Vagina (tissue), 2 donors: ENCODE results near the gene SWAP70. TPM values are rescaled to one million over a fixed set of nuclear protein-coding genes. Genes with fewer than 3 reads are reported as not detected.
"Not testable (repeated sequence)": the region's sequence is repeated elsewhere in the genome, so short reads cannot be mapped to it uniquely, and the experiment has no call there.

Experiments
- DNase-seq, 2 donors: peaks; one replicate each; pipeline ENCODE4 v3.0.0-alpha.2; 2017; ENCODE audit errors: extremely low spot score in 2 of 2
- H3K27ac ChIP-seq: fragments of 200-600 bp; sonication (generic); one replicate; pipeline ENCODE4 v1.5.1; 2019
- H3K27me3 ChIP-seq: fragments of 200-600 bp; sonication (generic); one replicate; pipeline ENCODE4 v1.5.1; 2019
- H3K36me3 ChIP-seq, 2 donors: fragments of 200-600 bp; sonication (generic); one replicate each; pipeline ENCODE4 v1.5.1; 2017 to 2019
- H3K4me1 ChIP-seq: fragments of 200-600 bp; sonication (generic); one replicate; pipeline ENCODE4 v1.5.1; 2019
- H3K4me3 ChIP-seq, 2 donors: fragments of 200-600 bp; sonication (generic); 1 replicate in 1 of 2; 2 replicates in 1 of 2; pipeline ENCODE4 v1.5.1; 2016 to 2019
- H3K9me3 ChIP-seq: fragments of 200-600 bp; sonication (generic); one replicate; pipeline ENCODE4 v1.5.1; 2019
- POLR2A ChIP-seq, 2 donors: fragments of 450-650 bp; IDR thresholded peaks; one replicate each; pipeline ENCODE4 v1.6.1; 2017; ENCODE audit warnings: antibody characterized with exemption in 2 of 2, mild to moderate bottlenecking in 2 of 2, moderate library complexity in 2 of 2
- POLR2AphosphoS5 ChIP-seq, 2 donors: sonication (generic); formaldehyde crosslinking; IDR thresholded peaks; one replicate each; pipeline ENCODE4 v1.9.0; 2017; ENCODE audit warnings: antibody characterized with exemption in 2 of 2, mild to moderate bottlenecking in 2 of 2, low read depth in 1 of 2; ENCODE audit not compliant: insufficient read depth in 1 of 2
- intact Hi-C: fragments of 100-400 bp; cut with DNase I; formaldehyde crosslinking; loops from one replicate; pipeline ENCODE4 v1.15.1; 2023
- total RNA-seq: library from RNA; depleted of rRNA; stranded (reverse); fragments of >200 nt; gene quantifications from one replicate; pipeline ENCODE4 v1.2.3, GENCODE V29; 2016
- TF ChIP-seq, protein P1 (sequence below), 3 experiments: fragments of 450-650 bp in 2 of 3; fragments of 200-600 bp in 1 of 3; sonication (generic) in 1 of 3; IDR thresholded peaks; one replicate each; pipeline ENCODE4 v1.5.1; 2017 to 2019; ENCODE audit warnings: antibody characterized with exemption in 3 of 3, mild to moderate bottlenecking in 2 of 3, moderate library complexity in 2 of 3

Gene SWAP70
- total RNA-seq, 1 donor from 2014 or later, result 32.2 TPM

DNA sequence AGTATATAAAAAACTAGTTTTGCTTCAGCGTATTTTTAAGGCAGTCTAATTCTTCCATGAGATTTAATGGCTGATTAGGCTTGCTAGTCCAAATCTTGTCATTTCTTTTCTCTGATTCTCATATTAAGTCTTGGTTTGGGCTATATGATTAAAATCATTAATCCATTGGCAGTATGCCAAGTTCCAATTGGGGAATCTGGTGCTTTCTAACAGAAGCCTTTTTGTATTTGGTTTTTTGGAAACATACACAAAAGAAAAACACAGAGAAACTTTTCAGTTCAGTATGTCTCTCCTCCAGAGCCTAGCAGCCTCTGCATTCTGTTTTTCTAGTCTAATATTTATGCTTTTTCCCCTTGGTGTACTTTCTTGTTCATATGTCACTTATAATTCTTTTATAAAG lies 37.9 kb downstream of the SWAP70 start:
- Histone ChIP-seq H3K4me1 (peaks cover 20% of the 10 kb centered on the region), H3K36me3 (no peaks in the 10 kb centered on the region), H3K9me3 (no peaks in the 10 kb centered on the region), H3K4me3 (no peak overlapping the region), H3K27me3 (no peaks in the 10 kb centered on the region), H3K27ac (no peak overlapping the region)
- no peak for DNase-seq
- intact Hi-C loops, result no loop called here
- TF ChIP-seq, protein P1, sequence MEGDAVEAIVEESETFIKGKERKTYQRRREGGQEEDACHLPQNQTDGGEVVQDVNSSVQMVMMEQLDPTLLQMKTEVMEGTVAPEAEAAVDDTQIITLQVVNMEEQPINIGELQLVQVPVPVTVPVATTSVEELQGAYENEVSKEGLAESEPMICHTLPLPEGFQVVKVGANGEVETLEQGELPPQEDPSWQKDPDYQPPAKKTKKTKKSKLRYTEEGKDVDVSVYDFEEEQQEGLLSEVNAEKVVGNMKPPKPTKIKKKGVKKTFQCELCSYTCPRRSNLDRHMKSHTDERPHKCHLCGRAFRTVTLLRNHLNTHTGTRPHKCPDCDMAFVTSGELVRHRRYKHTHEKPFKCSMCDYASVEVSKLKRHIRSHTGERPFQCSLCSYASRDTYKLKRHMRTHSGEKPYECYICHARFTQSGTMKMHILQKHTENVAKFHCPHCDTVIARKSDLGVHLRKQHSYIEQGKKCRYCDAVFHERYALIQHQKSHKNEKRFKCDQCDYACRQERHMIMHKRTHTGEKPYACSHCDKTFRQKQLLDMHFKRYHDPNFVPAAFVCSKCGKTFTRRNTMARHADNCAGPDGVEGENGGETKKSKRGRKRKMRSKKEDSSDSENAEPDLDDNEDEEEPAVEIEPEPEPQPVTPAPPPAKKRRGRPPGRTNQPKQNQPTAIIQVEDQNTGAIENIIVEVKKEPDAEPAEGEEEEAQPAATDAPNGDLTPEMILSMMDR (IDR thresholded peaks at IDR 0.05), result no peak
- TF ChIP-seq POLR2A (IDR thresholded peaks at IDR 0.05) (no peak), POLR2AphosphoS5 (IDR thresholded peaks at IDR 0.05; ENCODE audit: insufficient read depth in 1 of 2, low read depth in 1 of 2) (no peak)

DNA sequence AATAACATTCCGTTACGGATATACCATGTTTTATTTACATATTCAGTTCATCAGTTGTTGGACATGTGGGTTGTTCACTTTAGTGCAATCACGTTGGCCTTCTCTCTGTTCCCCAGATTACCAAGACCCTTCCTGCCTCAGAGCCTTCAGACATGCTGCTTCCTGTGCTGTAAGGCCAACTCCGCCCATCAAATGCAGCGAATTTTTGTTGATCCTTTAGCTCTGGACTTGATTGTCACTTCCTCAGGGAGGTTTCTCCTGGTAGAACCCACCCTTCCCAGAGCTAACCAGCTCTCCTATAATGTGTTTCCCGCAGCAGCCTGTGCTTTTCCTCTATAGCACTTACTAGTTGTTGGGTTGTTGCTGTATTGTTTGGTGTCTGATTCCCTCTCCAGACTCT lies 39.4 kb downstream of the SWAP70 start:
- H3K4me1 ChIP-seq, result peaks cover 20% of the 10 kb centered on the region

DNA sequence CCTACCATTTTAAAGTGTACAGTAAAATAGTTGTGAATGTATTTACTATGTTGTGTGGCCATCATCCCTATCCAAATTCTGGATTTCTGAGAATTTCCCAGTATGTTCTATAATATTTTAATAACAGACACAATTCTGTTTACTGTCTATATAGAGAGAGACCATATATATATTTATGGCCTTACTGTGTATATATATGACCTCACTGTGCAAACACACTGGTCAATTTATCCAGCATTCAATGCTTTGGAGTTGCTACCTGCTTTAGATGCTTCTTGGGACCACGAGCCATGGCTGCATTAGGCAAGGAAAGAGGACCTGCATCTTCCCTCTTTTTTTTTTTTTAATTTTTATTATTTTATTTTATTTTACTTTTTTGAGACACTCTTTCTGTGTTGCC lies 40.2 kb downstream of the SWAP70 start:
- Histone ChIP-seq H3K36me3 (no peaks in the 10 kb centered on the region), H3K9me3 (no peaks in the 10 kb centered on the region), H3K4me3 (no peak overlapping the region), H3K27me3 (no peaks in the 10 kb centered on the region), H3K27ac (no peak overlapping the region), H3K4me1 (peaks cover 20% of the 10 kb centered on the region)
- DNase-seq, result no peak
- TF ChIP-seq, protein P1 (IDR thresholded peaks at IDR 0.05), result no peak
- no peak for TF ChIP-seq POLR2A (IDR thresholded peaks at IDR 0.05)
- no peak for TF ChIP-seq POLR2AphosphoS5 (IDR thresholded peaks at IDR 0.05; ENCODE audit: insufficient read depth in 1 of 2, low read depth in 1 of 2)
- intact Hi-C loops, result no loop called here

More for the DNA sequence above, 39.4 kb downstream of the SWAP70 start:
- no peaks in the 10 kb centered on the region for H3K9me3 ChIP-seq
- H3K36me3 ChIP-seq, result no peaks in the 10 kb centered on the region
- TF ChIP-seq POLR2A (IDR thresholded peaks at IDR 0.05), result no peak
- no peak for TF ChIP-seq POLR2AphosphoS5 (IDR thresholded peaks at IDR 0.05; ENCODE audit: insufficient read depth in 1 of 2, low read depth in 1 of 2)
- TF ChIP-seq, protein P1 (IDR thresholded peaks at IDR 0.05), result no peak
- no peaks in the 10 kb centered on the region for H3K27me3 ChIP-seq
- intact Hi-C loops, result no loop called here
- H3K27ac ChIP-seq, result no peak overlapping the region
- H3K4me3 ChIP-seq, result no peak overlapping the region
- no peak for DNase-seq

DNA sequence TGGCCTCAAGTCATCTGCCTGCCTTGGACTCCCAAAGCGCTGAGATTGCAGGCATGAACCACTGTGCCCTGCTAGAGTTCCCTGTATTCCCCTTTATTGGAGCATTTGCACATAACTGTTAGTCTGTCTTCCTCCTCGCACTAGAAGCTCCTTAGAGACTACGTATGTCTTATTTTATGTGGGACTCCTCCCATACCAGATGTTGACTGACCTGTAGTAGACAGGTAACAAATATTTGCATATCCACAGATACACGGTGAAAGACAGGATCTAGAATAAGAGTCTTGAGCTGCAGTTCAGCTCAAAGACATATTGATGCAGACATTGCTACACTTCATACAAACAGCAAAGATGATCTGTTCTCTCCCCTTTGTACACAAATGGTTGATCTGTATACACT lies 40.7 kb downstream of the SWAP70 start:
- TF ChIP-seq POLR2A (IDR thresholded peaks at IDR 0.05), result no peak
- TF ChIP-seq, protein P1 (IDR thresholded peaks at IDR 0.05), result no peak
- TF ChIP-seq POLR2AphosphoS5 (IDR thresholded peaks at IDR 0.05; ENCODE audit: insufficient read depth in 1 of 2, low read depth in 1 of 2), result no peak
- Histone ChIP-seq H3K4me3 (no peak overlapping the region), H3K36me3 (no peaks in the 10 kb centered on the region), H3K9me3 (no peaks in the 10 kb centered on the region), H3K27ac (no peak overlapping the region), H3K4me1 (peaks cover 20% of the 10 kb centered on the region), H3K27me3 (no peaks in the 10 kb centered on the region)
- intact Hi-C loops, result no loop called here
- no peak for DNase-seq

DNA sequence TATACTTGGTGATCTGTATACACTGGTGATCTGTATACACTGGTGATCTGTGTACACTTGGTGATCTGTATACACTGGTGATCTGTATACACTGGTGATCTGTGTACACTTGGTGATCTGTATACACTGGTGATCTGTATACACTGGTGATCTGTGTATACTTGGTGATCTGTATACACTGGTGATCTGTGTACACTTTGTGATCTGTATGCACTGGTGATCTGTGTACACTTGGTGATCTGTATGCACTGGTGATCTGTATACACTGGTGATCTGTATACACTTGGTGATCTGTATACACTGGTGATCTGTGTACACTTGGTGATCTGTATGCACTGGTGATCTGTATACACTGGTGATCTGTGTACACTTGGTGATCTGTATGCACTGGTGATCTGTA lies 41.5 kb downstream of the SWAP70 start:
- intact Hi-C loops, DNase-seq, H3K27ac ChIP-seq, H3K27me3 ChIP-seq, H3K9me3 ChIP-seq, H3K36me3 ChIP-seq, H3K4me3 ChIP-seq: not testable (repeated sequence)
- peaks cover 16% of the 10 kb centered on the region for H3K4me1 ChIP-seq

DNA sequence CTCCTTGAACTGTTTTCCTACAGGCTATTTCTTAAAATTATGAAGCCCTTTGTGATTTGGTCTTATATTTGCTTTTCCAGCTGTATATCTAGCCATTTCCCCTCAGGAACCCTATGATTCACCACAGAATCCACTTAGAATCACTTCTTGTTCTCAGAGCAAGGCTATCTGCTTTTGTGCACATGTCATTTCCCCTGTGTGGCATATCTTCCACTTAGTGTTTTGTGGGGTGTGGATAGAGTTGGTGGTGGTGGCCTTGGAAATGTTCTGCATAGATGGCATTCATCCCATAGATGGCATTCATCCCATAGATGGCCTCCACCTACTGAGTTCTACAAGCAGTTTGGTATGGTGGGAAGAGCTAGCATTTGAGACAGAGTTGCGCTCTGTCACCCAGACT lies 44.7 kb downstream of the SWAP70 start:
- Histone ChIP-seq H3K4me1 (no peaks in the 10 kb centered on the region), H3K9me3 (no peaks in the 10 kb centered on the region), H3K36me3 (no peaks in the 10 kb centered on the region), H3K4me3 (no peak overlapping the region), H3K27me3 (no peaks in the 10 kb centered on the region), H3K27ac (no peak overlapping the region)
- TF ChIP-seq, protein P1 (IDR thresholded peaks at IDR 0.05), result no peak
- TF ChIP-seq POLR2A (IDR thresholded peaks at IDR 0.05) (no peak), POLR2AphosphoS5 (IDR thresholded peaks at IDR 0.05; ENCODE audit: insufficient read depth in 1 of 2, low read depth in 1 of 2) (no peak)
- intact Hi-C loops, result no loop called here
- no peak for DNase-seq
